ENCODE results near the gene DENND6B.
"Not testable (repeated sequence)": the region's sequence is repeated elsewhere in the genome, so short reads cannot be mapped to it uniquely, and the experiment has no call there.

The DENND6B gene

DNA sequence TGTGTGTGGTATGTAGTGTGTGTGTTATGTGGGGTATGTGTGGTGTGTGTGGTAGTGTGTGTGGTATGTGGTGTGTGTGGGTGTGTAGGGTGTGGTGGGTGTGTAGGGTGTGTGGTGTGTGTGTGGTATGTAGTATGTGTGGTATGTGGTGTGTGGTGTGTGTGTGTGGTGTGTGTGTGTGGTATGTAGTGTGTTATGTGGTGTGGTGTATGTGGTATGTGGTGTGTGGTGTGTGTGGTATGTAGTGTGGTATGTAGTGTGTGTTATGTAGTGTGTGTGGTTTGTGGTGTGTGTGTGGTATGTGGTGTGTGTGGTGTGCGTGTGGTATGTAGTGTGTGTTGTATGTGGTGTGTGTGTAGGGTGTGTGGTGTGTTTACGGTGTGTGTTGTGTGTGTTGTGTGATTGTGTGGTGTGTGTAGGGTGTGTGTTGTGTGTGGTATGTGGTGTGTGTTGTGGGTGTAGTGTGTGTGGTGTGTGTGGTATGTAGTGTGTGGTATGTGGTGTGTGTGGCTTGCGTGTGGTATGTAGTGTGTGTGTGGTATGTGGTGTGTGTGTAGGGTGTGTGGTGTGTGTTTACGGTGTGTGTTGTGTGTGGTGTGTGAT is 12.1 kb upstream of the DENND6B start:
- DNase-seq (ENCODE audit: low read depth) = no peak

DNA sequence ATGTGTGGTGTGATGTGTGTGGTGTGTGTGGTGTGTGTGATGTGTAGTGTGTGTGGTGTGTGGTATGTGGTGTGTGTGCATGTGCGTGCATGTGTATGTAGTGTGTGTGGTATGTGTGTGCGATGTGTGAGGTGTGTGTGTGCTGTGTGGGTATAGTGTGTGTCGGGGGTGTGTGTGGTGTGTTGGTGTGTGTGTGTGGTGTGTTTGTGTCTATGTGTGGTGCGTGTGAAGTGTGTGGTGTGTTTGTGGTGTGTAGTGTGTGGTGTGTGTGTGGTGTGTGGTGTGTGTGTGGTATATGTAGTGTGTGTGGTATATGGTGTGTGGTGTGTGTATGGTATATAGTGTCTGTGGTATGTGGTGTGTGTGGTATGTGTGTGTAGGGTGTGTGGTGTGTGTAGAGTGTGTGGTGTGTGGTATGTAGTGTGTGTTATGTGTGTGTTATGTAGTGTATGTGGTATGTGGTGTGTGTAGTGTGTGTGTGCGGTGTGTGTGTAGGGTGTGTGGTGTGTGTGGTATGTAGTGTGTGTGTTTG is 11.3 kb upstream of the DENND6B start:
- DNase-seq (ENCODE audit: low read depth) = no peak

DNA sequence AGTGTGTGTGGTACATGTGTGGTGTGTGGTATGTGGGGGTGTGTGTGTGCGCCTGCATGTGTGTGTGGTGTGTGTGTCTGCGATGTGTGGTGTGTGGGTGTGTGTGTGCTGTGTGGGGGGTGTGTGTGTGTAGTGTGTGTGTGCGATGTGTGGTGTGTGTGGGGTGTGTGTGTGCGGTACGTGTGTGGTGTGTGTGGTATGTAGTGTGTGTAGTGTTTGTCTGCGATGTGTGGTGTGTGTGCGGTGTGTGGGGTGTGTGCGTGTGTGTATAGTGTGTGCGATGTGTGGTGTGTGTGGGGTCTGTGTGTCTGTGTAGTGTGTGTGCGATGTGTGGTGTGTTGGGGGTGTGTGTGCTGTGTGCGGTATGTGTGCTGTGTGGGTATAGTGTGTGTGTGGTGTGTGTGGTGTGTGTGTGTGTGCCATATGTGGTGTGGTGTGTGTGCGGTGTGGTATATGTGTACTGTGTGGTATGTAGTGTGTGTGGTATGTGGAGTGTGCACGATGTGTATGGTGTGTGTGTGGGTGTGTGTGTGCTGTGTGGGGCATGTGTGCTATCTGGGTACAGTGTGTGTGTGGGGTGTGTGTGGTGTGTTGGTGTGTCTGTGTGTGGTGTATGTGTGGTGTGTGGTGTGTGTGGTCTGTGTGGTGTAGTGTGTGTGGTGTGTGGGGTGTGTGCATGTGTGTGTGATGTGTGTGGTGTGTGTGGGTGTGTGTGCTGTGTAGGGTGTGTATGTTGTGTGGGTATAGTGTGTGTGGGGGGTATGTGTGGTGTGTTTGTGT is 10.6 kb upstream of the DENND6B start:
- DNase-seq (ENCODE audit: low read depth) = no peak

DNA sequence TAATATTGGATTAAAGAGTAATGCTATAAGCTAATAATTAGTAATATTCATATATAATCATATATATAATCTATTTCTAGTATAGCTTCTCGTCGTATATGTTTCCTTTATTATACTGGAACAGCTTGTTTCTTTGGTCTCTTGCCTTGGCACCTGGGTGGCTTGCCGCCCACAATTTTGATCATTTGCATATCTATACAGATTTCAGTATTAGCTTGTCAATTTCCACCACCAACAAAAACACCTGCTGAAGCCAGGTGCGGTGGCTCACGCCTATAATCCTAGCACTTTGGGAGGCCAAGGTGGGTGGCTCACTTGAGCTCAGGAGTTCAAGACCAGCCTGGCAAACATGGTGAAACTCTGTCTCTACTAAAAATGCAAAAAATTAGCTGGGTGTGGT is 7.6 kb upstream of the DENND6B start:
- not testable (repeated sequence) for DNase-seq (ENCODE audit: low read depth)

DNA sequence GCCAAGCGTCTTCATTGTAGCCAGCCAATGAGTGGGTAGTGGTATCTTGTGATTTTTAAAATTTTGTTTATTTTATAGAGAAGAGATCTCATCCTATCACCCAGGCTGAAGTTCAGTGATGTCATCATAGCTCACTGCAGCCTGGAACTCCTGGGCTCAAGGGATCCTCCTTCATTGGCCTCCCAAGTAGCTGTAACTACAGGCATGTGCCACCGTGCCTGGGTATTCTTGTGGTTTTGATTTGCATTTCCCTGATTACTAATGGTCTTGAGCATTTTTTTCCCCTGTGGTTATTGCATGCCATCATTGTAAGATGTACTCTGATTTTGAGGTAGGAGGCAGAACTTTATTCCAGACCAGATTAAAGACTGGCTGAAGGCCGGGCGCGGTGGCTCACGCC is 2.4 kb upstream of the DENND6B start:
- no peak for DNase-seq (ENCODE audit: low read depth)

DNA sequence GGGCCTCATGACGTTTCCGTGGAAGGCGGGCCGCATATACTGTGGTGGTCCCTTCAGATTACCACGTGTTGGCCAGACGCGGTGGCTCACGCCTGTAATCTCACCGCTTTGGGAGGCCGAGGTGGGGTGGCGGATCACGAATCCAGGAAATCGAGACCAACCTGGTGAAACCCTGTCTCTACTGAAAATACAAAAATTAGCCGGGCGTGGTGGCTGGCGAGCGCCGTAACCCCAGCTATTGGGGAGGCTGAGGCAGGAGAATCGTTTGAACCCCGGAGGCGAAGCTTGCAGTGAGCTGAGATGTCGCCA is 853 bp upstream of the DENND6B start:
- DNase-seq (ENCODE audit: low read depth) = no peak

DNA sequence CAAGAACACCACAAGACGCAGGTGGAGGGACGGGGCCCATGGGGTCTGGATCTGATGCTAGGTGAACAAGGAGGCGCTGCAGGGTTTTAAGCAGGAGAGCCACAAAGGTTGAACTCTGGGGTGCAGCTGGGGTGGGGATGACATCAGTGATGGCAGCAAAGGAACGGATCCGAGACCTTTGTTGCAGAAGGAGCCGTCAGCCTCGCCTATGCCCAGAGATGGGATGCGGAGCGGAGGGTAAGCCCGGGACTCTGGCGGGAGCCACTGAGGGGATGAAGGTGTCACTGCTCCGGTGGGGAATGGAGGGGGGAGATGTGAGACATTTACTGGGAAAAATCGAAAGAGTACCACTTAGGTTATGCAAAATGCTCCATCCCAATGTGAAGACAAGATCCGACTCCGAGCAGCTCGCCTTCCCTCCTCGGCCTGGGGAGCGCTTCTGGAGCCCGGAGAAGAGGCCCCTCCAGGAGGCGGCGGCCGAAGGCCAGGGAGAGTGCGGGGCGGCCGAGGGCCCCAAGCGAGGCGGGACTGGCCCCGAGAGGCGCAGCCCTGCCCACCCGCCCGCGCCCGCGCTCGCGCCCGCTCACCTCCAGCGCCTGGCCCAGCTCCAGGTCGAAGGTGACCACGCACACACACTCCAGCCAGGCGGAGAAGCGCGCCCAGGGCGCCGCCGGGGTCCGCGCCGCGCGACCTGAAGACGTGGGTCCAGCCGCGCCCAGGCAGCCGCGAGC is 422 bp downstream of the DENND6B start:
- no peak for DNase-seq (ENCODE audit: low read depth)

DNA sequence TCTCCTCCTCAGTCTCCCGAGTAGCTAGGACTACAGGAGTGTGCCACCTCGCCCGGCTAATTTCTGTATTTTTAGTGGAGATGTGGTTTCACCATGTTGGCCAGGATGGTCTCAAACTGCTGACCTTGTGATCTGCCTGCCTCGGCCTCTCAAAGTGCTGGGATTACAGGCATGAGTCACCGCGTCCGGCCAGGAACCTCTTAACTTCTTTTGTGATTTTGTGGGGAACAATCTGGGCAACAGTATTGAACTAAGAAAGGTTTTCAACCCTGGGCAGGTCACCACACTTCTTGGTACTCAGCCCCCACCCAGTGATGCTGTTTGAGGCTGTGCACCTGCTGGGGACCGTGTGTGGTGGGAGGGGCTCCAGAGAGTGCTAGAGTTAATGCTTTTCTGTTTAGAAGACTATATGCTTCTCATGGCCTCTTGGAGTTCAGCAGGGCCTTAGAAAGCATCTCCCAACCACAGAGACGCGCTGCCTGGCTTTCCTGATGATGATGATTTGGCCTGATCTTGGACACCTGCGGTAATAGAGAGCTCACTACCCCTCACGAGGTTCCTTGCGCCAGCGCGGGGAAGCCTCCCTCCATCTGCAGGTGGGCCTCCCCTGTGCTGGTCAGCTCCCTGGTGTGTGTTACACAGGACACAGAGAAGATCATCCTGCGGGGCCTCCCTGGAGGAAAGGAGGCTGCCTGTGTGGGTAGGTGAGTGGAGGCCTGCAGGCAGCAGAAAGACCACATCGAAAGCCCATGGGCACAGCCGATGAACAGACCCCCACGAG is 1.2 kb downstream of the DENND6B start:
- DNase-seq (ENCODE audit: low read depth) = no peak

DNA sequence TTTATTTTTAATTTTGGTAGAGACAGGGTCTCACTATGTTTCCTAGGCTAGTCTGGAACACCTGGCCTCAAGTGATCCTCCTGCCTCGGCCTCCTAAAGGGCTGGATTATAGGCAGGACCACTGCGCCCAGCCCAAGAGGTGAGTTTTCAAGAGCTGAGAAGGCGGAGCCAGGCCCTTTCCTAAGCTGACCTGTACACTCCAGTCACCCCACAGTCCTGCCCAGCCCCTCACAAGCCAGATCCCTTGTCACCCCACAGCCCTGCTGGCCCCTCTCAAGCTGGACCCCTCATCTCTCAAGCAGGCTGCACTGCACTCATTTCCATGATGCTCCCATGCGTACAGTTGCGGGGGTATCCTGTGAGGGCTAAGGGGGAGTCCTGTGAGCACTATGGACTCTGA is 2.9 kb downstream of the DENND6B start:
- DNase-seq (ENCODE audit: low read depth) = no peak

DNA sequence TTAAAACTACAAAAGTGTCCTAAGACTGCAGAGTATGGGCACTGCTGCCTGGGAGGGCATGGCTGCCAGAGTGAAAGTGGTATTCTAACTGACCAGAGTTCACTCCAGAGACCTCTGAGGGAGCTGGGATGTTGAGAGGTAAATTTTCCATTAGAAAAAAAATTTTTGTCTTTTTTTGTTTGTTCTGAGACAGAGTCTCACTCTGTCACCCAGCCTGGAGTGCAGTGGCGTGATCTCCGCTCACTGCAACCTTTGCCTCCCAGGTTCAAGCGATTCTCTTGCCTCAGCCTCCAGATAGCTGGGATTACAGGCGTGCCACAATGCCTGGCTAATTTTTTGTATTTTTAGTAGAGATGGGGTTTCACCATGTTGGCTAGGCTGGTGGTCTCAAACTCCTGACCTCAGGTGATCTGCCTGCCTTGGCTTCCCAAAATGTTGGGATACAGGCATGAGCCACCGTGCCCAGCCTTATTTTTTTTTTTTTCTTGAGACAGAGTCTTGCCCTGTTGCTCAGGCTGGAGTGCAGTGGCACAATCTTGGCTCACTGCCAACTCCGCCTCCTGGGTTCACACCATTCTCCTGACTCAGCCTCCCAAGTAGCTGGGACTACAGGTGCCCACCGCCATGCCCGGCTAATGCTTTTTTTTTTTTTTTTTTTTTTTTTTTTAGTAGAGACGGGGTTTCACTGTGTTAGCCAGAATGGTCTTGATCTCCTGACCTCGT is 4.3 kb downstream of the DENND6B start:
- not testable (repeated sequence) for DNase-seq (ENCODE audit: low read depth)

DNA sequence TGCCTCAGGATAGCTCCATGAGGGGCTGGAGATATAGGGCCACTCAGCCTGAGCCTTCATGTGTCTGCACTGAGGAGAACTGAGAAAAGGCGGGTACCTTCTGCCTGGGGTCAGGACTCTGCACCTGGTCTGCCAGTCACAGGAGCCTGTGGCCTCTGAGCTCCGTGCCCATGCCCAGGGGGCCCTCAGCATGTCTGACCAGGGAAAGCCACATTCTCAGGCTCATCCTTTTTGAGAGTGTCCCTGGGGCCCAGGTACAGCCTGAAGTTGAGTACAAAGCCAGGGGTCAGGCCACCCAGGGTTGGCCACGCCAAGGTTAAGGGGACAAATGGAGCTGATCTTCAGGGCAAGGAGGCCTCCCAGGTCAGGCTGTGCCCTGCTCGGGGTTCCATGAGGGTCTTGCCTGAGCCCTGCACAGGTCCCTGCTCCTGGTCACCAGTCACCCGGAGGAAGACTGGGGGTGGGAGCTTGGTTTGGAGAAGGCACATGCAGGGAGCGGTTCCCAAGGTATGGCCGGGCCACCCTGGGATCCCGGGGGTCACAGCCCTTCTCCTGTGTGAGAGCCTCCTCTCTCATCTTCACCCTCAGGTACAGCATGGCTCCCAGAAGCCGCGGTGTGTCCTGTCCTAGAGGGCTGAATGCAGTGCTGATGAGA is 6.0 kb downstream of the DENND6B start:
- DNase-seq (ENCODE audit: low read depth) = no peak

DNA sequence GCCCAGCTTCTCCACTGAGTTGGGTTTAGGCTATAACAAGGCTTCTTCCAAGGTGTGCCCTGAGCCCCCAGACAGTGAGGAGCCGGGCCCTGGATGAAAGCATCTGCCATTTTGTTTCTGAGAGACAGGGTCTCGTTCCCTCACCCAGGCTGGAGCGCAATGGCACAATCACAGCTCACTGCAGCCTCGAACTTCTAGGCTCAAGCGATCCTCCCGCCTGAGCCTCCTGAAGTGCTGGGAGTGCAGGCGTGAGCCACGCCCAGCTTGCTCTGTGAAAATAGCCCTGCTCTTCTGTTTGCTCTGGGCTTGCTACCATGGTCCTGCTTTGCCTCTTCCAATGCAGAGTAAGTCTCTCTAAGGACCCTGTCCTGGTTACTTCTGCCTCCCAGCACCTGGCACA is 6.7 kb downstream of the DENND6B start:
- DNase-seq (ENCODE audit: low read depth) = no peak

DNA sequence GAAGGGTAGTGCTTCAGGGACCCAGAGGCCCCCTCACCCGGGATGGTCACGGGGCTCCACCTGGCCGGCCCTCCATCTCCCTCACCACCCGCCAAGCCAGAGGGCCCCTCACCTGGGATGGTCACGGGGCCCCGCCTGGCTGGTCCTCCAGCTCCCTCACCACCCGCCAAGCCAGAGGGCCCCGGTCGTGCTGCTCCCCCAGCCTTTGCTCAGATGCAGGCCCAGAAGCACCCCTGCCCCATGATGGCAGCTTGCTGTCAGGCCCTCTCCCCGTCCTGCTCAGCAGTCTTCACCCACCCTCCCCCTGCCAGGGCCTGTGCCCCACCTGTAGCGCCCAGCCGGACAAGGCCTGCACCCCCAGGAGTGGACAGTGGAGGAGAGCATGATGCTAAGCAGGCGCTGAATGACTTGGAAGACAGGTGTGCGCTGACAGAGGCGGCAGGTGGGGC is 7.3 kb downstream of the DENND6B start:
- DNase-seq (ENCODE audit: low read depth) = no peak

DNA sequence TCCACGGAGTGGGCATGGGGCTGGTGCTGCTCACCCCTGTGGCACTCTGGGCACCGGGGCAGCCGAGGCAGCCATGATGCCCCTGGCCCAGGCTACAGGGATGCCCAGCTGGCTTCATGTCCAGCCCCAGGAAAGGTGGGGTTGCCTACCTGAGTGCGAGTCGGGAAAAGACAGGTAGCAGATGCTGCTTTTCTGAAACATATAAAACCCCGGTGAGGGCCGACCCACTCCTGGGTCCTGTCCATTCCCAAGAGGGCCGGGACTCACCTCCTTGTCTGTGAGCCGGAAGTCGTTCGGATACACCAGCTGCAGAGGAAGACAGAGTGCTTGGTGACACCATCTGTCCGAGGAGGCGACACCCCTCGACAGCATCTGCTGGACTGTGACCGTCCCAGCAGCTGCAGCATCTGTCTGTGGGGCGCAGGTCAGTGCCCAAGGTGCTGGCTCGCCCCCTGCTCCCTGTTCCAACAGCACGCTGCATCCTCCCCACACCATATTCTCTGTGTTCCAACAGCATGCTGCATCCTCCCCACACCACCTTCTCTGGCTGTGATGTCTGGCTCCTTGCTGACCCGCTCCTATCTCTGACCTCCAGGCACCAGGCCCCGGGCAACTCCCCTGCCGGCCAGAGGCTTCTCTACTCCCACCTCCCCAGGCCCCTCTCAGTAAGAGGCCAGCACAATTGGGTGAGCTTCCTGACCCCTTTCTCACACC is 8.0 kb downstream of the DENND6B start:
- DNase-seq (ENCODE audit: low read depth) = no peak

DNA sequence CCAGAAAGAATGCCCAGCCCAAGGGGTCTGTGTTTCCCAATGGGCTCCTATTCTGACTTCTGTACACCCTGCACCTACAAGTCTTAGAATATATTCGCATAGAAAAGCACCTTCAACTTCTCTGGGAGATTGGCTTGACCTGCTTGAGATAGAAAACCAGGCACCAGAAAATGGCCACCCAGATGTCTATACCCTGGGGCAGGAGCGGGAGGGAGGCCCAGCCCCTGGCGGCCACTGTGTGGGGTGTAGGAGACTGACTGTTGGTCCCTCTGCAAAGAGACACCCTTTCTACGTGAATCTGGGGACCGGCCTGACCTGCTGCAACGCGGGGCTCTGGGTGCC is 8.5 kb downstream of the DENND6B start:
- no peak for DNase-seq (ENCODE audit: low read depth)

DNA sequence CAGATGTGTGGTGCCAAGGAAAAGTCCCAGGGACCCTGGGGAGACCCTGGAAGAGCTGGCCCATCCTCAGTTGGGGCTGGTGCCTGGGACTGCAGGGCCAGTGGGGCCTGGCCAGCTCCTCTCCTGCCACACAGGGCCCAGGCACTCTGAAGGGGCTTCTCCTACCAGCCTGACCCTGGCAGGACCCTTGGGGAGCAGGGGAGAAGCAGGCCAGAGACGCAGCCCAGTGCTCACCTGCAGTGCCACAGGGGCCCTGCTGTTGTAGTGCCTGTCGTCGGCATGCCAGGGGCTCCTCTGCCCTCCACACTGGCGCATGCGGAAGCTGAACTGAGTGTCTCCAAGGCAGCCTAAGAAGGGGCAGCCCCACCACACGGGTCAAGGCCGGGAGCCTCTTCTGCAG is 9.1 kb downstream of the DENND6B start:
- no peak for DNase-seq (ENCODE audit: low read depth)

DNA sequence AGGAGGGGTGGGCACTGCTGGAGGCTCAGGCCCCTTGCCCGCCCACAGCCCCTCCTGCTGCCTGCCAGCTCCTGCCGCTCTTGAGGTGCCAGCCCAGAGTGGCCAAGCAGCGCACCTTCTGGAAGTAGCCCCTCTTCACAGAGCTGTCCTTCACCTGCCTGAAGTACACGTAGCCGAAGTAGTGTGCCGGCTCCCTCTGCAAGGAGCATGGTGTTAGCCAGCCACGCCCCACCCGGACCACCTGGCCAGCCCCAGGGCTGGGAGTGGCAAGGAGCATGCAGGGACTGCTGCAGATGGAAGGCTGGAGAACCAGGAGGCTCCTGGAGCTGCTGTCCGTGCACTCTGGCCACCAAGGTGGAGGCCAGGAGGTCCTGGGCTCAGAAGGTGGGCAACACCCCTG is 9.6 kb downstream of the DENND6B start:
- no peak for DNase-seq (ENCODE audit: low read depth)

DNA sequence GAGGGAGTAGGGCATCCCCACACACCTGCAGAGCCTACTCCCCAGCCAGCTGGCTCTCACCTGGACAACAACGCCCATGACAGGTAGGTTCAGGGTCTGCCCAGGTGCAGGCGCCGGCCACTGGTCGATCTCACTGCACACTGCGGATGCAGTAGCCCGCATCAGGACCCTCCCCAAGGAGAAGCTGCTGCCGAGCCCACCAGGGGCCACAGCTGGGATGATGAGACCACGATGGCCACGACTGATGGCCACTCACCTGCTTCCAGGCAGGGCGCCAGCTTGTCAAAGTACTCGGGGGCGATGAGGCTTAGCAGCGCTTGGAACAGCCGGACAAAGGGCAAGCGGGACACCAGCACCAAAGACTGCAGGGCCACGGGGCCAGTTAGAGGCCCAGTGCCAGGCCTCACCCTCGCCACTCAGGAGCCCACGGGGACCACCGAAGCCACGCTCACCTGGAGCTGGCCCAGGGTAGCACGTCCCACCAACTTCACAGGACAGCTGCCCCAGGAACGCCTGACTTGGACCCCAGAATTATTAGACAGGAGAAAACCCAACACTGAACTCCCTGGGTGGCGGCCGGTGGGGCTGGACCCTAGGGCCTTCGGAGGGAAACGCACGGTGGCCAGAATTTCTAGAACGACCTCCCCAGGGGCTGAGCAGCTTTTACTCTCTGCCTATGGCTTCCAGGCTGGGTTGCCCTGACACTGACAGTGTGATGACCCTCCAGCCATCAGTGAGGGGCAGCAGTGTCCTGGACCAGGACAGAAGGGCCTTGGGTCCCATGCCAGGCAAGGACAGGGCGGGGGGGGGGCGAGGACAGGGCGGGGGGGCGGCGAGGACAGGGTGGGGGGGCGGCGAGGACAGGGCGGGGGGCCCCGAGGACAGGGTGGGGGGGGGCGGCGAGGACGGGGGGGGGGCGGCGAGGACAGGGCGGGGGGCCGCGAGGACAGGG is 10.4 kb downstream of the DENND6B start:
- no peak for DNase-seq (ENCODE audit: low read depth)

All from stimulated activated CD4-positive, alpha-beta T cell treated with anti-CD3 and anti-CD28 coated beads, Interleukin-2, amount 100 ng/mL, for 4 hours (primary cell).